Mucosa of gallbladder (tissue), 1 donor: ENCODE data around the gene NNAT. TPM values are rescaled to one million over a fixed set of nuclear protein-coding genes. Genes with fewer than 3 reads are reported as not detected.
A peak's percentile ranks its signal among the peaks of the same experiment; 100 is the strongest.

Experiments used
- DNase-seq: peaks from one replicate; pipeline ENCODE4 v3.0.0-alpha.2; 2020; ENCODE audit warnings: low spot score
- total RNA-seq: library from RNA; stranded (reverse); gene quantifications from one replicate; pipeline ENCODE4 v1.2.1, GENCODE V29; 2021
- donor health status: DM: no; HTN: no; CAD: no.

Gene NNAT
- total RNA-seq, 1 donor from 2014 or later = 6.3 TPM

DNA sequence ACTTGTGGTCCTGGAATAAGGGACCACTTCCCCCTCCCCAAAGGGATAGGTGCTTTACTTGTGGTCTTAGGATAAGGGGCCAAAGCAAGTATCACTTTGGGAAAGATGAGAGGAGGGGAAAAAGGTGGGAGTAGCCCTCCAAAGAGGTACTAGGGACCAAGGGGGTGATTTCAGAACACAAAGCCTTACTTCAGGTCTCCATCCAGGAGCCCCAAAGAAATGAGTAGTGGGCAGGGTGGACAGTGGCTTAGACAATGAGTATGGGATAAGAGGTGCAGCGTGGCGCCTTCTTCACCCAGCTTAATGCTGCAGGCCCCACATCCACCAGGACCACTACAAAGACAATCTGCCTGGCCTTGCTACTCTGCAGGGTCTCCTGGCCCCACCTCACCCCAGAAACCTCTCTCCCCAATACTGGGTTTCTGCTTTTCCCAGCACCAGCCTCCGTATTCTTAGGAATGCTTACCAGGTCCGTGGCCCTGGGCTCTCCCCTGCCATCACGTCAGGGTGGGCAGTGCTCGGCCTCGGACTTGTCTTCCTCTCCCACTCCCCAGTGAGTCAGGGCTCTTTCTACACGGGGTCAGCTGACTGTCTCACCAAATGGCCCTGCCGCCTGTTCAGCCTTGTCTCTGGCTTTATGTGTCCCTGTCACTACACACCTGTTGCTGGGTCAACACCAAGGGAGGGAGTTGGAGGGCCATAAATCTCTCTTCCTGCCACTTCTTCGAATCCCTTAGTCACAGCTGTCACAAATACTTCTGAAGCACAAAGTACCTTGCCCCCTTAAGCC, 3.1 kb downstream of the NNAT start:
- DNase-seq = no peak

DNA sequence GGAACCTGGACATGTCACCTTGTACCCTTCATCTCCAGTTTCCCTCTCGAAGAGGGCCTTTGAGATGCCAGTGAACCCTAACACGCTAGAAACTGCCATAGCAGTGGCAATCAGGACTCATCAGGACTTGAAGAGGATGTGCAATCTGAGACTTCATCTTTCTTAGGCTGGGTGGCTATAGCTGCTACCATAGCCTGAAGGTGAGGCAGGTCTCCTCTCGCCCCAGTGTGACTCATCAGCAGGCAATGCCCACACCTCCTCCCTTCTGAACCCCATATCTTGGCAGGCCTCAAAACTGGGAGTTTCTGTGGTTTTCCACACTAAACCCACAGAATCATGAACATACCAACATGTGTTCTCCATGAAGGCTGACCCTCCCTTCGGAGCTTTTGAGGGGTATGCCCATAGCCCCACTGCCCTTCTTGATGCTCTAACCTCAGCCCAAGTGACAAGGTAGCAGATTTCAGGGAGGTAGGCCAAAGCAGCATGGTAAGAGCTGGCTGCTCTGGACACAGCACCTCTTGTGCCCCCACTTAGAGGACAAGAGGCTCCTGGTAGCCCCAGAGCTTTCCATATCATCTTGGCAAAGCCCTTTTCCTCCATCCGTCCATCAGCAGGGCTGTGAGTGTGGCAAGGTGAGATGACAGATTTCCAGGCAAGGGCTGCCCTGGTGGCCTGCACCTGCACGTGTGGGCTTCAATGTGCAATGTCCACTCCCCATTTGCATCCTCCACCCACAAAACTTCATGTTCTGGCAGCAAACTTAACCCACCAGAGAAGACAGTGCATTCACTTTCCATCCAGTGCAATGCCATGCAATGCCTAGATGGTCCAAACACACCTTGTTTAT, 4.0 kb downstream of the NNAT start:
- DNase-seq = no peak

GRCh38 chr20:37525810-37526209, 4.8 kb downstream of the NNAT start:
- no peak for DNase-seq

DNA sequence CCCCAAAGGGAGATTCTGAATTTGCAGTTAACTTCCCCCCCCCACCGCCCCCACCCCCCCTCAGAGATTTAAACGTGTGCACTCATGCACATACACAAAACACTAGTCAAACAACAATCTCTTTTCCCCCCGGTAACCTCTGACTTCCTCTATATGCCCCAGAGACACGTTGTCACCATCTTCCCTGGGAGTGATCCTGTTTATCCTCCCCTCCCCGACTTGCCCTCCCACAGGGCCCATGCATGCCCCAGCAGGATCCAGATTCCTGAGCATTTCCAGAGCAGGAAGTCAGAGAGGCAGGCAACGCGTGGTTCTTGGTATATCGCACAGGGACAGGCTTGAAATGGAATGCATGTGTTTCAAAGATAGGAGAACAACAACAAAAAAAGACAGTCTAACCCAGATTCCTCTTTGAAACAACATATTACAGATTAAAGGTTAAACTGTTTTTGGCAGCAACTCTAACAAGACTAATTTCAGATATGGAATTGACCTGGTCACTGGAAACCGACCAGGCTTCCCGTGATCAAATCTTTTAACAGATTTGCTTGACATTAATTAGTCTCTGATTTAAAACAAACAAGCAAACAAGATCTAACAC, 5.3 kb downstream of the NNAT start:
- no peak for DNase-seq

DNA sequence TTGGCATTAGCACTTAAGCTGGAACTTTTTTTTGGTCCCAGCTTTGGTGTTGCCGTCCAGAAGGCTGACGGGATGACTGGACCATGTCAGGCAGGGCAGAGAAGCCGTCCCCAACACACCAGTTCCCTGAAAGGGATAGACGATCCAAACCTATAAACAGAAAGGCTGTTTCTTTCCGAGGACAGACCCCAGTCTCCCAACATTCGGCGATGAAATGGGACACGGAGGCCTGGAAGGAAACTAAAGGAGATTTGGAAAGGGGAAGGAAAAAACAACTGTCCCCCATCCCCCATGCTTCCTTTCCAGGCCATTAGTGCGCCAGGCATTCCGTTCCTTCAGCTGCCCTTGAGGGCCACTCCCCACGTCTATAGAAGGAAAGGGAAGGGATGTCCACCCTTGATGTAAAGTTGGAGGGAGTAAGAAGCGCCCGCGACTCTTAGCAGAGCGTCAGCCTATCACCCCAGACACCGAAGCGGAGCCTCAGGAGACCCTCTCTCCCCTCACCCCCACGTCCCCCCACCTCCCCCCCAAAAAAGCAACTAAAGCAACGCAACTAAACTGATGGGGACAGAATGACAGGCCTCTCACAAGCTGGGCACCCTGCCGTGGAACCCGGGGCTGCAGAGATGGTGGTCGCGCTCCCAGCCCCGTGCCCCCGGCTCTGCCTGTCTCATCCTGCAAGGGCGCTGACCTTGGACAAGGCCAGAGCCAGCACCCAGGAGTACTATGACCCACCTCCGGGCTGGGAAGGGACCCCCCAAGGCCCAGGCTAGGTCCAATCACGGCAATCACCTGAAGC, 6.0 kb downstream of the NNAT start:
- no peak for DNase-seq

GRCh38 chr20:37527638-37528445, 6.8 kb downstream of the NNAT start, which contains the start of gene BLCAP:
Gene BLCAP, minus strand, starts transcription at chr20:37527876. Its CDS starts 8,702 bp downstream, at chr20:37519174.
- peak; percentile 89 for DNase-seq

DNA sequence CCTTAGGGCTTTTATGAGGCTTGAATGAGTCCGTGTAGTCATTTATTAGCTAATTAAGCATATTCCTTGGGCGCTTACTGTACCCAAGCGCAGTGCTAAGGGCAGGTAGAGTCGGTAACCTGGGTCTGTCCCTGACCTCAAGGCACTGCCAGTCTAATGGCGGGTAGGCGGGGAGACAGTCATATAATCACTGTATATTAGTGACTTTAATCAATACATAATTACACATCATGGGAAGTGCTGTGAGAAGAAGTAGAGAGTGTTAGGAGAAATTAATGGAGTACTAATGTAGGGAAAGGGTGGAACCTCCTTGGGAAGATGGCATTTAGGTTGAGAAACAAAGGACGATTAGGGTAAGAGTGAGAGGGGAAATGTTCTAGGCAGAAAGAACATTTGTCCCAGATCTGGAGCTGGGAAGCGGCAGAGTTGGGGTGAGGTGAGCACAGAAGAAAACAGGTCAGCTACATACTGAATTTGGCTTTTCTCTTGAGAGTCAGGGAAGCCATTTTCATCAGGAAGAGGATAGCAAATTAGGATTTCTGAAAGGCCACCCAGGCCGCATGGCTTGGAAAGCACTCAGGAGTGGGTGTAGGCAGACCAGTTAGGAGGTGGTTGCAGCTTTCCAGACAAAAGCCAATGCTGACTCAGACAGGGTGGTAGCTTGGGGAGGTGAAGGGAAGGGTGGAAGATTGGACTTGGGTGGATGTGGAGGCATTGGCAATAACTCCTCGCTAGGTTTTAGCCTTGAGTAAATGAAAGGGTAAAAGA, 7.6 kb downstream of the NNAT start:
- DNase-seq = no peak

GRCh38 chr20:37529214-37529967, 8.3 kb downstream of the NNAT start:
- DNase-seq = no peak

- DNase-seq = no peak
Observed at GRCh38 chr20:37529968-37530600, 9.0 kb downstream of the NNAT start.

DNA sequence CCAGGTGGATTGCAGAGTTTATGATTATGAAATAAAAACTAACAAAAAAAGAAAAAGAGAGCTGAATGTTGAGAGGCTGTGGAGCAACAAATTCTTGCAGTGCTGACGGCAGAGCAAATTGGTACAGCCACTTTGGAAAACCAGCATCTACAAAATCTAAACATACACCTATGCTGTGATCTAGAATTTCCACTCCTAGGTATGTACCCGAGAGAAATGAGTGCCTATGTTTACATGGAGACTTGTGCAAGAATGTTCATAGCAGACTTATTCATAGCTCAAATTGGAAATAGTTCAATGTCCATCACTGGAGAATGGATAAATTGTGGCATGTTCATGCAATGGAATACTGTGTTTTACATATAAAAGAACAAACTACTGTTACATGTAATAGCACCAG, 9.6 kb downstream of the NNAT start:
- no peak for DNase-seq

DNA sequence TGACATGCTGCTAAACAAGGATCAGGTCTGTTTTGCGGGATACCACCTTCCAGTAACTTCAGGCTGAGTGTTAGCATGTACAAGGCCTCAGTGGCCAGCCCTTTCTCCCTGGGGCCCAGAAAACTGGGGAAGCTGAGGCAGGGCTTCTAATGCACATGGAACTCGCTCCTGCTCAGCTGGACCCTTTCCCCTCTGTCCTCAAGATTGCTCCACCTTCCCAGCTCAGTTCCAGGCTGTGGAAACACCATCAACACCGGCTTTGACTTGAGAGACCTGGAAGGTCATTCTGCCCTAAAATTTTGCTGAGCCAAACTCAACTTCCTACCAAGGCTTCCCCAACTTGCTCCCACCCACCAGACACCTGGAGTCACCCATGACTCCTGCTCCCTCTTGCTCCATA, 10.8 kb downstream of the NNAT start:
- DNase-seq = no peak

DNA sequence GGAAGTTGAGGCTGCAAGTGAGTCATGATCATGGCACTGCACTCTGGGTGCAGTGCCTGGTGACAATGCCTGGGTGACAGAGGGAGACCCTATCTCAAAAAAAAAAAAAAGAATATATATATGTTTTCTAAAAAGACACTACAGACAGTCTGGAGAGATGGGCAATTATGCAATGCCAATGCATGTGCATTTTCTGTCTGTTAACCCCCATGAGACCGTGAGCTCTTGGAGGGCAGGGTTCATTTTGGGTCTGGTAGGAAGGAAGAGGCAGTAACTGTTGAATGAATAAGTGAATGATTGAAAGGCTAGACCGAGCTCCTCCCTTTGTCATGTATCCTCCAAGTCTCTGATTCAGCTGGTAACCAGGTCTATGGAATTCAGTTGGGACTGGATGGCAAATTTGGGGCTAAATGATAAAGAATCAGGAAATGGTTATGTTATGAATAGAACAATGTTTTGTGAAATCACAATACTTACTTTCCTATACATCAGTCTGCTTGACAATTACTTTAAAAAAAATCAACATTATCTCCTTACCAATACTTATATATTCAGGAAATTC, 12.2 kb downstream of the NNAT start:
- no peak for DNase-seq

DNA sequence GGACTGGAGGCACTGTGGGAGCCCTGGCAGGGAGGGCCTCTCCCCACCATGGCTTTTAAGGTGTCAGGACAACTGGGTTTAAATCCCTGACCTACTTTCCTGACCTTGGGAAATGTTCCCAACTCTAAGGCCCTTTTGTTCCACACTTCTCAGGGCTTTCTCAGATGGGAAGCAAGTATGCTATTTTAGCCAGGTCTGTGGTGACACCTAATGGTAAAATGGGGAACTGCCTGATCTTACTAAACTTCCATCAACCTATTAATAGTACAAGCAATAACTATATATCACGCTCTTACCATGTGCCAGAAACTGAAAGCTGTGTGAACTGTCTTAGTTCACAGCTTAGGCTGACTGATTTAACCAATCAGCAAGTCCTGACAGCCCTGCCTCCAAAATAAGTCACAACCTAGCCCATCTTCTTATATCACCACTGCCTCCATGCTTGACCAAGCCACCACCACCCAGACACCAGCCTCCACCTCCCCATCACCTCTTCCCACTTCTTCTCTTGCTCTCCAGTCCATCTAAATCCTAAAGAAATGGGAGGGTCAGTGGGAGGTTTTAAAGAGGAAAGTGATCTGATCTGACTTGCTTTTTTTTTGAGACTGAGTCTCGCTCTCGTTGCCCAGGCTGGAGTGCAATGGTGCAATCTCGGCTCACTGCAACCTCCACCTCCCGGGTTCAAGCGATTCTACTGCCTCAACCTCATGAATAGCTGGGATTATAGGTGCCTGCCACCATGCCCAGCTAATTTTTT, 13.5 kb downstream of the NNAT start:
- peak; percentile 81 for DNase-seq

GRCh38 chr20:37535443-37536132, 14.5 kb downstream of the NNAT start:
- DNase-seq = no peak

GRCh38 chr20:37537505-37537904, 16.5 kb downstream of the NNAT start:
- no peak for DNase-seq

DNA sequence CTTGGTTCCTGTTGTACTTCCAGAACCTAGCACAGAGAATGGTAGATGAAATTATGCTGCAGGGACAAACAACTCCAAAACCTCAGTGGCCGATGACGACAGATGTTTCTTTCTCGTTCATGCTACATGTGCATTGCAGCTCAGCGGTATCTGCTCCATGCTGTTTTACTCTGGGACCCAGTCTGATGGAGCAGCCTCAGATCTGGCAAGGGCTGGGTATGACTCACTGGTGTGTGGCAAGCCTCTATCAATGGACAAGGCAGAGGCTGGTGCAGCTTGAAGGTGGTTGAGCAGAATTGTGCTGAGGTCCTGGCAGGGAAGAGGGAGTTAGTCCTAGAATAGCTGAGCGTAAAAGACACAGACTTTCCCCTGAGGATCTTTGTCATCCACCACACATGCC, 17.0 kb downstream of the NNAT start:
- peak; percentile 54 for DNase-seq

- DNase-seq = no peak
Observed at GRCh38 chr20:37539424-37539823, 18.4 kb downstream of the NNAT start.
